Parathyroid adenoma (tissue), 2 donors: ENCODE data around the gene VSIG2.

Source experiments
- H2AFZ ChIP-seq: fragments of 300-600 bp; sonication (generic); one replicate; pipeline ENCODE4 v1.7.0; 2017; ENCODE audit warnings: antibody characterized with exemption, mild to moderate bottlenecking
- H3K27ac ChIP-seq: fragments of 300-600 bp; sonication (generic); one replicate; pipeline ENCODE4 v1.7.0; 2017
- H3K27me3 ChIP-seq: fragments of 300-600 bp; sonication (generic); one replicate; pipeline ENCODE4 v1.7.0; 2017; ENCODE audit warnings: low read length; ENCODE audit not compliant: control insufficient read depth, insufficient read depth
- H3K36me3 ChIP-seq: fragments of 300-600 bp; sonication (generic); one replicate; pipeline ENCODE4 v1.7.0; 2017; ENCODE audit warnings: low read length; ENCODE audit not compliant: control insufficient read depth, insufficient read depth
- H3K4me1 ChIP-seq: fragments of 300-600 bp; sonication (generic); one replicate; pipeline ENCODE4 v1.7.0; 2017; ENCODE audit warnings: control low read depth
- H3K4me2 ChIP-seq: fragments of 300-600 bp; sonication (generic); one replicate; pipeline ENCODE4 v1.7.0; 2017; ENCODE audit warnings: low read length
- H3K4me3 ChIP-seq: fragments of 300-600 bp; sonication (generic); one replicate; pipeline ENCODE4 v1.7.0; 2017; ENCODE audit warnings: low read depth, low read length
- H3K79me2 ChIP-seq: fragments of 300-600 bp; sonication (generic); one replicate; pipeline ENCODE4 v1.7.0; 2017; ENCODE audit warnings: control low read depth
- H3K9ac ChIP-seq: fragments of 300-600 bp; sonication (generic); one replicate; pipeline ENCODE4 v1.7.0; 2017; ENCODE audit warnings: mild to moderate bottlenecking
- H3K9me3 ChIP-seq: fragments of 300-600 bp; sonication (generic); one replicate; pipeline ENCODE4 v1.7.0; 2017; ENCODE audit warnings: low read length; ENCODE audit not compliant: control insufficient read depth
- TF ChIP-seq, protein P1 (sequence below): fragments of 300-600 bp; sonication (generic); IDR thresholded peaks from one replicate; pipeline ENCODE4 v1.7.0; 2017; ENCODE audit warnings: antibody characterized with exemption, mild to moderate bottlenecking
- donor health status: primary hyperparathyroidism.

VSIG2 gene

DNA sequence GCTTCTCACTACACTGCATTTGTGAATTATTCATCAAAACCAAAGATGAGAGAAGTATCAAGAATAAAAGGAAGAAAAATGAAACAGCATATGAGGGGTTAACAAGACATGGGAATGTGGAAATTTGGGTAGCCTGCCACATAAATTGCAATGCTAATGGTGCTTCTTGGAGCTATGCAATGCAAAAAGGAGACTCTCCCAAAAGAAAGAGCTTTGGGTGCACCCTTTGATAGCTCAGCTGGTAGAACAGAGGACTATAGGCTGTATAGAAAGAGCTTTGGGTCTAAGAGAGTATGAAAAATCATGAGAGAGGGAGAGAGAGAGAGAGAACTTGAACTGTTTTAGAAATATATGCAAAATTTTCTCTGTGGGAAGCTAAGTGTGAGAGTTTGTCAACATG is 52.0 kb downstream of the VSIG2 start:
- H3K4me1 ChIP-seq, result no peaks in the 10 kb centered on the region
- H3K79me2 ChIP-seq, result no peaks in the 10 kb centered on the region
- TF ChIP-seq, protein P1, sequence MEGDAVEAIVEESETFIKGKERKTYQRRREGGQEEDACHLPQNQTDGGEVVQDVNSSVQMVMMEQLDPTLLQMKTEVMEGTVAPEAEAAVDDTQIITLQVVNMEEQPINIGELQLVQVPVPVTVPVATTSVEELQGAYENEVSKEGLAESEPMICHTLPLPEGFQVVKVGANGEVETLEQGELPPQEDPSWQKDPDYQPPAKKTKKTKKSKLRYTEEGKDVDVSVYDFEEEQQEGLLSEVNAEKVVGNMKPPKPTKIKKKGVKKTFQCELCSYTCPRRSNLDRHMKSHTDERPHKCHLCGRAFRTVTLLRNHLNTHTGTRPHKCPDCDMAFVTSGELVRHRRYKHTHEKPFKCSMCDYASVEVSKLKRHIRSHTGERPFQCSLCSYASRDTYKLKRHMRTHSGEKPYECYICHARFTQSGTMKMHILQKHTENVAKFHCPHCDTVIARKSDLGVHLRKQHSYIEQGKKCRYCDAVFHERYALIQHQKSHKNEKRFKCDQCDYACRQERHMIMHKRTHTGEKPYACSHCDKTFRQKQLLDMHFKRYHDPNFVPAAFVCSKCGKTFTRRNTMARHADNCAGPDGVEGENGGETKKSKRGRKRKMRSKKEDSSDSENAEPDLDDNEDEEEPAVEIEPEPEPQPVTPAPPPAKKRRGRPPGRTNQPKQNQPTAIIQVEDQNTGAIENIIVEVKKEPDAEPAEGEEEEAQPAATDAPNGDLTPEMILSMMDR, result no peak
- H3K9me3 ChIP-seq, result no peaks in the 10 kb centered on the region
- H3K4me3 ChIP-seq, result no peak overlapping the region
- no peaks in the 10 kb centered on the region for H3K36me3 ChIP-seq
- no peak overlapping the region for H3K9ac ChIP-seq
- H3K27ac ChIP-seq, result no peak overlapping the region
- H2AFZ ChIP-seq, result no peak overlapping the region
- H3K4me2 ChIP-seq, result no peak overlapping the region
- H3K27me3 ChIP-seq, result no peaks in the 10 kb centered on the region

DNA sequence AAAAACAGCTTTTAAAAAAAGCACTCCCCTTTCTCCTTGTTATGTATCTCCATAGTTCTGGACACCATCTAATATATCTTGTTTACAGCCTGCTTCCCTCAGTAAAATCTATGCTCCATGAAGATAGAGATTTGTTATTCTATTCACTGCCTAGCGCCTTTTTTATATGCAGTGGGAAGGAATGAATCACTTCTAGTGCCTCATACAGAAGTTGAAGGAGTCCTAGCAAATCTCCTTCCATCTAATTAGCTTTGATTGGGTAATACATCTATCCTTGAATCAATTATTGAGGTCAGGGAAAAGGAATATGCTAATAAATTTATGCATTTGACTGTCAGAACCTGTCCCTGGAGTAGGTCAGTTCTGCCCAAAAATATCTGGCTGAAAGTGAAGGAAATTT is 52.5 kb downstream of the VSIG2 start:
- no peak overlapping the region for H3K9ac ChIP-seq
- no peak overlapping the region for H3K4me3 ChIP-seq
- H3K27ac ChIP-seq, result no peak overlapping the region
- H3K36me3 ChIP-seq, result no peaks in the 10 kb centered on the region
- TF ChIP-seq, protein P1, result no peak
- H2AFZ ChIP-seq, result no peak overlapping the region
- H3K9me3 ChIP-seq, result no peaks in the 10 kb centered on the region
- H3K4me1 ChIP-seq, result no peaks in the 10 kb centered on the region
- no peaks in the 10 kb centered on the region for H3K79me2 ChIP-seq
- H3K27me3 ChIP-seq, result no peaks in the 10 kb centered on the region
- no peak overlapping the region for H3K4me2 ChIP-seq
